ENCODE results near the gene BRAF. TPM values are rescaled to one million over a fixed set of nuclear protein-coding genes. Genes with fewer than 3 reads are reported as not detected.

Gene BRAF
- total RNA-seq, 1 experiment from 2014 or later = 15.2 TPM

GRCh38 chr7:140869430-140869829, 55.3 kb downstream of the BRAF start:
- H4K20me1 ChIP-seq (ENCODE audit: low read length) = no peaks in the 10 kb centered on the region
- no peaks in the 10 kb centered on the region for H3F3A ChIP-seq (ENCODE audit: low read length, unreplicated experiment)
- H3K9ac ChIP-seq (ENCODE audit: low read length) = no peak overlapping the region
- no peak overlapping the region for H3K4me3 ChIP-seq (ENCODE audit: low read length)
- no peak overlapping the region for H3K4me2 ChIP-seq (ENCODE audit: low read length)
- no peak overlapping the region for H2AFZ ChIP-seq (ENCODE audit: low read length)
- DNase-seq = no peak
- no peak for ATAC-seq
- no peak for TF ChIP-seq EZH2phosphoT487 (IDR thresholded peaks at IDR 0.05; ENCODE audit: borderline replicate concordance, low read length)
- no peak for TF ChIP-seq EZH2 (IDR thresholded peaks at IDR 0.05; ENCODE audit: low read length, unreplicated experiment)
- TF ChIP-seq, protein P1, sequence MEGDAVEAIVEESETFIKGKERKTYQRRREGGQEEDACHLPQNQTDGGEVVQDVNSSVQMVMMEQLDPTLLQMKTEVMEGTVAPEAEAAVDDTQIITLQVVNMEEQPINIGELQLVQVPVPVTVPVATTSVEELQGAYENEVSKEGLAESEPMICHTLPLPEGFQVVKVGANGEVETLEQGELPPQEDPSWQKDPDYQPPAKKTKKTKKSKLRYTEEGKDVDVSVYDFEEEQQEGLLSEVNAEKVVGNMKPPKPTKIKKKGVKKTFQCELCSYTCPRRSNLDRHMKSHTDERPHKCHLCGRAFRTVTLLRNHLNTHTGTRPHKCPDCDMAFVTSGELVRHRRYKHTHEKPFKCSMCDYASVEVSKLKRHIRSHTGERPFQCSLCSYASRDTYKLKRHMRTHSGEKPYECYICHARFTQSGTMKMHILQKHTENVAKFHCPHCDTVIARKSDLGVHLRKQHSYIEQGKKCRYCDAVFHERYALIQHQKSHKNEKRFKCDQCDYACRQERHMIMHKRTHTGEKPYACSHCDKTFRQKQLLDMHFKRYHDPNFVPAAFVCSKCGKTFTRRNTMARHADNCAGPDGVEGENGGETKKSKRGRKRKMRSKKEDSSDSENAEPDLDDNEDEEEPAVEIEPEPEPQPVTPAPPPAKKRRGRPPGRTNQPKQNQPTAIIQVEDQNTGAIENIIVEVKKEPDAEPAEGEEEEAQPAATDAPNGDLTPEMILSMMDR (conservative IDR thresholded peaks at IDR 0.05; ENCODE audit: low read depth, low read length) = no peak
- no peaks in the 10 kb centered on the region for H3K9me3 ChIP-seq (ENCODE audit: low read length)
- no TSS peak for BruUV-seq (replicated peaks)
- CTCF ChIA-PET = no interaction called here
- peaks cover 40% of the 10 kb centered on the region for H3K79me2 ChIP-seq (ENCODE audit: low read length)
- intact Hi-C loops (cut with micrococcal nuclease) = no loop called here
- H3K27me3 ChIP-seq (ENCODE audit: low read length) = no peaks in the 10 kb centered on the region
- POLR2A ChIA-PET (ENCODE audit: unreplicated experiment) = interaction anchor here (0.5 kb wide), 1 partner anchor 659 kb away, joined by 4 read pairs; no protein-coding TSS in a partner anchor
- H3K9me2 ChIP-seq (replicated peaks; ENCODE audit: low read length) = no peaks in the 10 kb centered on the region
- no peaks in the 10 kb centered on the region for H3K36me3 ChIP-seq (ENCODE audit: low read depth, low read length)
- H3K27ac ChIP-seq (ENCODE audit: low read length) = no peak overlapping the region
- no peaks in the 10 kb centered on the region for H3K4me1 ChIP-seq (ENCODE audit: insufficient read depth, low read length)

DNA sequence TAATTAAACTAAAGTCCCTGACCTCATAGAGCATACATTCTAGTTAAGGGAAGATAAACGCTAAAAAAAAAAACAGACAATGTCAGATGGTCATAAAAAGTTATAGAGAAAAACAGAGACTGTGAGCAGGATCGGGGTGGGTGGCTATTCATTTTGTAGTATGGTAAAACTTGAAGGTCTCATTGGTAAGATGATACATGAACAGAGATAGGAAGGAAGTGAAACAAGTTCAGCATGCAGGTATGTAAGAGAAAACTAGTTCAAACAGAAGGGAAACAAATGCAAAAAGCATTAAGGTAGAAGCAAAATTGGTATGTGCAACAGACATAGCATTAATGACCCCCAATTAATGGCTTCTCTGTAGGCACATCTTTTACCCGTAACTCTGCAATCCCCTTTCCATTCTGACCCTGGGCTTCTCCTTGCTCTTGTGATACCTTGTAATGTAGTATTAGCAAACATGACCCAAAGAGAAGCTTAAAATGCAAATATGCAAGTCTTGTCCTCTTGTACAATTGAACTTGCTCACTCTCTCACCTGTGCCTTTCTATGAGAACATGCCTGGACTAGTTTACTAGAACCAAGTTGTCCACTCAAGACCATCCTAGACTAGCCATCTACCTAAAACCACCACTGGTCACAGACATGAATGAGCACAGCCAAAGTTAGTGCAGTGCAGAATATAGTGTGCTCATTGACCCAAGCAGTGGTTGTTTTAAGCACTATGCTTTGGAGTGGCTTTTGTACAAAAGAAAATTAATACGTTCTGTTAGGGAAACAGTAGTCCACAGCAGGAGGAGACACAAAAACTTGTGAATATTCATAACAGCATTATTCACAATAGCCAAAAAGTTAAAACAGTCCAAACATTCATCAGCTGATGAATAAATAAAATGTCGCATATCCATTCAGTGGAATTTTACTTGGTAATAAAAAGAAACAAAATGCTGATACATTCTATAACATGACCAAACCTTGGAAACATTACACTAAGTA, 57.0 kb downstream of the BRAF start:
- H3K9ac ChIP-seq (ENCODE audit: low read length) = no peak overlapping the region
- H4K20me1 ChIP-seq (ENCODE audit: low read length) = 0 out of 2 replicates have a peak, but pooled peaks cover 2% of the 10 kb centered on the region
- intact Hi-C loops (cut with micrococcal nuclease) = no loop called here
- ChIA-PET CTCF (interaction anchor here (0.6 kb wide), 1 partner anchor 41 kb away, joined by 8 read pairs; no protein-coding TSS in a partner anchor), POLR2A (ENCODE audit: unreplicated experiment) (no interaction called here)
- no peak overlapping the region for H2AFZ ChIP-seq (ENCODE audit: low read length)
- no peaks in the 10 kb centered on the region for H3K27me3 ChIP-seq (ENCODE audit: low read length)
- no peak for DNase-seq
- H3K9me2 ChIP-seq (replicated peaks; ENCODE audit: low read length) = no peaks in the 10 kb centered on the region
- no peak for TF ChIP-seq EZH2phosphoT487 (IDR thresholded peaks at IDR 0.05; ENCODE audit: borderline replicate concordance, low read length)
- no peak for TF ChIP-seq EZH2 (IDR thresholded peaks at IDR 0.05; ENCODE audit: low read length, unreplicated experiment)
- TF ChIP-seq, protein P1 (conservative IDR thresholded peaks at IDR 0.05; ENCODE audit: low read depth, low read length) = no peak
- BruUV-seq (replicated peaks) = no TSS peak
- H3F3A ChIP-seq (ENCODE audit: low read length, unreplicated experiment) = no peaks in the 10 kb centered on the region
- no peak overlapping the region for H3K4me3 ChIP-seq (ENCODE audit: low read length)
- H3K79me2 ChIP-seq (ENCODE audit: low read length) = peaks cover 35% of the 10 kb centered on the region
- no peaks in the 10 kb centered on the region for H3K36me3 ChIP-seq (ENCODE audit: low read depth, low read length)
- H3K4me2 ChIP-seq (ENCODE audit: low read length) = no peak overlapping the region
- H3K4me1 ChIP-seq (ENCODE audit: insufficient read depth, low read length) = no peaks in the 10 kb centered on the region
- H3K27ac ChIP-seq (ENCODE audit: low read length) = no peak overlapping the region
- no peaks in the 10 kb centered on the region for H3K9me3 ChIP-seq (ENCODE audit: low read length)
- no peak for ATAC-seq

DNA sequence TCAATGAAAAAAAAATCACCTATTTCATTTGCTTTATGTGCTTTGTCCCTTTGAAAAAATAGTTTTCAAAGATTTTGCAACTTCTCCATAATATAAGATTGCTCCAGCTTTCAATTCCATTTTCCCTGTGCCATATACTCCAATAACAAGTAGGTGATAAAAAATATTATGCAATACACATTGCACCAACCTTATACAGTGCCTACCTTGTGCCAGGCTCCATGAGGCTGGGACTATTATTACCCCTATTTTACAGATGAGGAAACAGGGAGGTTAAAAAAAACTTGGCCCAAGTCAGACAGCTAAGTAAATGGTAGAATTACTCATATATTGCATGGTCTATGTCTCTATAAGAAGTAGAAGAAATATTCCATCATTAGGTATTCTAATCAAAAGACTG, 57.8 kb downstream of the BRAF start:
- H2AFZ ChIP-seq (ENCODE audit: low read length) = no peak overlapping the region
- no peaks in the 10 kb centered on the region for H3F3A ChIP-seq (ENCODE audit: low read length, unreplicated experiment)
- no peaks in the 10 kb centered on the region for H3K9me2 ChIP-seq (replicated peaks; ENCODE audit: low read length)
- no peaks in the 10 kb centered on the region for H3K9me3 ChIP-seq (ENCODE audit: low read length)
- 0 out of 2 replicates have a peak, but pooled peaks cover 2% of the 10 kb centered on the region for H4K20me1 ChIP-seq (ENCODE audit: low read length)
- no peak overlapping the region for H3K27ac ChIP-seq (ENCODE audit: low read length)
- POLR2A ChIA-PET (ENCODE audit: unreplicated experiment) = no interaction called here
- no peaks in the 10 kb centered on the region for H3K4me1 ChIP-seq (ENCODE audit: insufficient read depth, low read length)
- no peak overlapping the region for H3K4me3 ChIP-seq (ENCODE audit: low read length)
- no peaks in the 10 kb centered on the region for H3K27me3 ChIP-seq (ENCODE audit: low read length)
- no peak for DNase-seq
- peaks cover 31% of the 10 kb centered on the region for H3K79me2 ChIP-seq (ENCODE audit: low read length)
- intact Hi-C loops (cut with micrococcal nuclease) = no loop called here
- no peak overlapping the region for H3K9ac ChIP-seq (ENCODE audit: low read length)
- no peaks in the 10 kb centered on the region for H3K36me3 ChIP-seq (ENCODE audit: low read depth, low read length)
- no peak for ATAC-seq
- BruUV-seq (replicated peaks) = no TSS peak
- H3K4me2 ChIP-seq (ENCODE audit: low read length) = no peak overlapping the region
- TF ChIP-seq, protein P1 (conservative IDR thresholded peaks at IDR 0.05; ENCODE audit: low read depth, low read length) = no peak
- no peak for TF ChIP-seq EZH2 (IDR thresholded peaks at IDR 0.05; ENCODE audit: low read length, unreplicated experiment)
- TF ChIP-seq EZH2phosphoT487 (IDR thresholded peaks at IDR 0.05; ENCODE audit: borderline replicate concordance, low read length) = no peak
- CTCF ChIA-PET = interaction anchor here (0.6 kb wide), 1 partner anchor 42 kb away, joined by 8 read pairs; no protein-coding TSS in a partner anchor

Data from PC-3 (cell line).